Left lung (tissue), 10 donors: Measurements from ENCODE around the gene MAP1LC3A. TPM values are rescaled to one million over a fixed set of nuclear protein-coding genes. Genes with fewer than 3 reads are reported as not detected.

Experiments
- ATAC-seq: fragments of 200-7000 bp; cut with Tn5 transposase; one replicate; pipeline ENCODE4 v1.9.1; 2020; ENCODE audit warnings: moderate library complexity
- DNase-seq, 4 donors: peaks; one replicate each; pipeline ENCODE4 v3.0.0-alpha.2; 2013 to 2020
- H3K27ac ChIP-seq, 2 donors: fragments of 200-600 bp; sonication (generic) in 1 of 2; one replicate each; pipeline versions ENCODE4 v1.5.0 to v1.8.0; 2020 to 2021
- H3K27me3 ChIP-seq, 2 donors: fragments of 200-600 bp; sonication (generic) in 1 of 2; one replicate each; pipeline versions ENCODE4 v1.5.0 to v1.8.0; 2020 to 2021
- H3K36me3 ChIP-seq, 2 donors: fragments of 200-600 bp; sonication (generic) in 1 of 2; one replicate each; pipeline versions ENCODE4 v1.5.0 to v1.8.0; 2020 to 2021
- H3K4me1 ChIP-seq, 2 donors: fragments of 200-600 bp; one replicate each; pipeline ENCODE4 v1.8.0; 2021
- H3K4me3 ChIP-seq, 2 donors: fragments of 200-600 bp; sonication (generic) in 1 of 2; one replicate each; pipeline versions ENCODE4 v1.5.0 to v1.8.0; 2020 to 2021; ENCODE audit warnings: mild to moderate bottlenecking in 1 of 2
- H3K9me3 ChIP-seq, 2 donors: fragments of 200-600 bp; sonication (generic) in 1 of 2; one replicate each; pipeline versions ENCODE4 v1.5.0 to v1.8.0; 2020 to 2021
- CTCF ChIP-seq, 2 donors: fragments of 200-600 bp; sonication (generic) in 1 of 2; IDR thresholded peaks; one replicate each; pipeline versions ENCODE4 v1.5.0 to v1.8.0; 2021; ENCODE audit warnings: antibody characterized with exemption in 2 of 2
- intact Hi-C, 2 donors: fragments of 100-400 bp; cut with DNase I; formaldehyde crosslinking; loops; one replicate each; pipeline versions ENCODE4 v1.11.2 to v1.14.2; 2022
- polyA plus RNA-seq, 6 donors: library from polyadenylated mRNA; unstranded; fragments of 120-200 nt; gene quantifications; one replicate each; pipeline ENCODE4 v1.2.1, GENCODE V29; 2013; ENCODE audit not compliant: insufficient read length in 6 of 6
- total RNA-seq, 2 donors: library from RNA; stranded (reverse); fragmentation: NEBNext Ultra II Directional; extraction: Animal tissue kit (Norgen Biotek cat#: 25700); gene quantifications; one replicate each; pipeline ENCODE4 v1.2.1, GENCODE V29; 2021
- donor health status: DM: no; HTN: yes; CAD: no.
- donor health status: DM: no; HTN: no; CAD: no.

MAP1LC3A gene
- total and polyA plus RNA-seq, 8 donors = 17.4 to 68.8 (median 32.3) TPM

GRCh38 chr20:34567892-34568865 lies 9.7 kb downstream of the MAP1LC3A start:
- ATAC-seq = peak; percentile 50

GRCh38 chr20:34569598-34569997 lies 11.1 kb downstream of the MAP1LC3A start:
- Histone ChIP-seq H3K27me3 (no peaks in the 10 kb centered on the region), H3K9me3 (no peaks in the 10 kb centered on the region), H3K27ac (no peak overlapping the region), H3K4me1 (peaks cover 0 to 25% of the 10 kb centered on the region in 2 donors), H3K36me3 (peaks cover 0 to 41% of the 10 kb centered on the region in 2 donors), H3K4me3 (no peak overlapping the region)
- DNase-seq (no peak), ATAC-seq (no peak)
- TF ChIP-seq CTCF (IDR thresholded peaks at IDR 0.05) = no peak
- intact Hi-C loops = no loop called here

More at GRCh38 chr20:34567892-34568865, 9.7 kb downstream of the MAP1LC3A start:
- Histone ChIP-seq H3K9me3 (no peaks in the 10 kb centered on the region), H3K36me3 (peaks cover 0 to 27% of the 10 kb centered on the region in 2 donors), H3K27ac (no peak overlapping the region), H3K27me3 (no peaks in the 10 kb centered on the region), H3K4me1 (peaks cover 0 to 25% of the 10 kb centered on the region in 2 donors), H3K4me3 (no peak overlapping the region)
- intact Hi-C loops = no loop called here
- no peak for DNase-seq
- no peak for TF ChIP-seq CTCF (IDR thresholded peaks at IDR 0.05)

GRCh38 chr20:34570859-34571306 lies 12.4 kb downstream of the MAP1LC3A start:
- ATAC-seq (no peak), DNase-seq (no peak)
- intact Hi-C loops = no loop called here
- TF ChIP-seq CTCF (IDR thresholded peaks at IDR 0.05) = no peak
- no peaks in the 10 kb centered on the region for H3K27me3 ChIP-seq
- H3K4me1 ChIP-seq = peaks cover 0 to 25% of the 10 kb centered on the region in 2 donors
- H3K9me3 ChIP-seq = no peaks in the 10 kb centered on the region
- peaks cover 0 to 45% of the 10 kb centered on the region in 2 donors for H3K36me3 ChIP-seq
- H3K4me3 ChIP-seq = no peak overlapping the region
- peak overlapping the region in 1 of 2 donors; percentile 48 for H3K27ac ChIP-seq

GRCh38 chr20:34571753-34572152 lies 13.2 kb downstream of the MAP1LC3A start:
- Histone ChIP-seq H3K4me1 (peaks cover 0 to 20% of the 10 kb centered on the region in 2 donors), H3K27me3 (no peaks in the 10 kb centered on the region), H3K36me3 (peaks cover 0 to 43% of the 10 kb centered on the region in 2 donors), H3K27ac (peak overlapping the region in 1 of 2 donors; percentile 48), H3K9me3 (no peaks in the 10 kb centered on the region), H3K4me3 (no peak overlapping the region)
- no peak for DNase-seq
- TF ChIP-seq CTCF (IDR thresholded peaks at IDR 0.05) = no peak
- intact Hi-C loops = no loop called here
- ATAC-seq = no peak
